Left ventricle myocardium inferior (tissue), 1 donor: ENCODE results near the gene ARX. TPM values are rescaled to one million over a fixed set of nuclear protein-coding genes. Genes with fewer than 3 reads are reported as not detected.
A peak's percentile ranks its signal among the peaks of the same experiment; 100 is the strongest.

Source experiments
- DNase-seq: peaks from one replicate; pipeline ENCODE4 v3.0.0-alpha.2; 2020
- H3K27ac ChIP-seq: fragments of 200-600 bp; replicated peaks from 2 replicates; pipeline ENCODE4 v1.8.0; 2021
- H3K27me3 ChIP-seq: fragments of 200-600 bp; 2 replicates; pipeline ENCODE4 v1.8.0; 2021; ENCODE audit warnings: low read depth
- H3K36me3 ChIP-seq: fragments of 200-600 bp; 2 replicates; pipeline ENCODE4 v1.8.0; 2021
- H3K4me1 ChIP-seq: fragments of 200-600 bp; 2 replicates; pipeline ENCODE4 v1.8.0; 2021
- H3K4me3 ChIP-seq: fragments of 200-600 bp; 2 replicates; pipeline ENCODE4 v1.8.0; 2021; ENCODE audit warnings: mild to moderate bottlenecking, moderate library complexity
- H3K9me3 ChIP-seq: fragments of 200-600 bp; replicated peaks from 2 replicates; pipeline ENCODE4 v1.8.0; 2021
- CTCF ChIP-seq: fragments of 200-600 bp; IDR thresholded peaks from 2 replicates; pipeline ENCODE4 v1.8.0; 2021; ENCODE audit warnings: antibody characterized with exemption, mild to moderate bottlenecking, borderline replicate concordance
- intact Hi-C: fragments of 100-400 bp; cut with micrococcal nuclease; formaldehyde crosslinking; loops from one replicate; pipeline ENCODE4 v1.11.0; 2022
- total RNA-seq: library from RNA; stranded (reverse); fragmentation: NEBNext Ultra II Directional; extraction: Animal tissue kit (Norgen Biotek cat#: 25700); gene quantifications from one replicate; pipeline ENCODE4 v1.2.1, GENCODE V29; 2021
- donor health status: DM: no; HTN: yes; CAD: no; lungs with severe emphysema.

ARX gene
- total RNA-seq, 1 donor from 2014 or later: not detected

DNA sequence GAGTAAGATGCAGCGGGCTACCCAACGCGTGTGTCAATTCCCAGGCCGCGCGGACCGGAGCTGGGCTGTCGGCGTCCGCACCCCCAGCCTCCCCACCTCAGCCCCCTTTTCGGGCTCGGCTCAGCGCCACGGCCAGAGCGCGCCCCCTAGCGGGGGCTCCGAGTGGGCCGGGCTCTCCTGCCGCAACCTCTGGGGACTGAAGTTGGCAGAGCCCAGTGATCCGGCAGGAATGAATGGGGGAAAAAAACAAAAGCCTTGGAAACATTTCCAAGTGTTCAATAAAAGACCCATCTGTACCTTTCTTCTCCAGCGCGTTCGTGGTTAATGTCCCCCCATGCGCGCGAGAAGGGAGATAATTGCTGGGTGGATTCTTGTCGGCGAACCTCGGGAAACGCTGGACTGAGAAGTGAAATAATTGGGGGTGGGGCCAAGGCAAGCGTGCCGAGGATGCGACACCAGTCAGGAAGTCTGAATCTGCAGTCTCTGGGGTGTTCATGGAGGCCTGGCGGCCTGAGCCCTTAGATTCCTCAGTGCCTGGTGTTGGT, 5.2 kb upstream of the ARX start:
- H3K9me3 ChIP-seq: no peaks in the 10 kb centered on the region
- no peak for DNase-seq
- H3K4me1 ChIP-seq: peaks cover 8% of the 10 kb centered on the region
- H3K27ac ChIP-seq: no peak overlapping the region
- intact Hi-C loops: no loop called here
- TF ChIP-seq CTCF: peak; percentile 45
- peaks cover 98% of the 10 kb centered on the region for H3K27me3 ChIP-seq
- peak overlapping the region; percentile 36 for H3K4me3 ChIP-seq
- no peaks in the 10 kb centered on the region for H3K36me3 ChIP-seq

DNA sequence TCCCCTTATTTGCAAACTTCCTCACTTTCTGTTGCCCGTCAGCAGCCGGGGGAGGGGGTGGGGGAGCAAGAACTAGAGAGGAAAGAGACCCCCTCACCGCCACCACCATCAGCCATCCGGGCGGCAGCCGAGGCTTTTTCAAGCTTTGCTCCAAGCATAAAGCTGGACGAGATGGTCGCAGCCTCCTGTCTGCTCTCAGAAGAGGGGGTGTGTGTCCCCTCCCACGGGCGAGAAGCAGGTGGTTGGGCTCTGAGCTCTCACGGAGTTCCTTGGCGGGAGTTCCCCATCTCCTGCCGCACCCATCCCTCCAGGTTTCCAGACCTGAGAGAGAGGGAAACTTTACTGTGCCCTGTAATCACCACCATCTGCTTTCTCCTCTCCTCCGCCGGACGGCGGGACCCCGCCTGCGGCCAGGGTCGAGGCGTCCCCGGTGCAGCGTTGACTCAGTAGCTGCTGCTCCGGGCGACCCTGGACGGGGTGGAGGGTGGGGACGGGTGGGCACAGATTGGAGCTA, 4.7 kb upstream of the ARX start:
- H3K36me3 ChIP-seq: no peaks in the 10 kb centered on the region
- TF ChIP-seq CTCF: no peak
- no peak for DNase-seq
- no peaks in the 10 kb centered on the region for H3K9me3 ChIP-seq
- H3K27ac ChIP-seq: no peak overlapping the region
- H3K27me3 ChIP-seq: peaks cover 99% of the 10 kb centered on the region
- H3K4me3 ChIP-seq: peak overlapping the region; percentile 36
- peaks cover 13% of the 10 kb centered on the region for H3K4me1 ChIP-seq
- intact Hi-C loops: no loop called here

GRCh38 chrX:25019707-25020390, 4.1 kb upstream of the ARX start:
- intact Hi-C loops: no loop called here
- H3K4me1 ChIP-seq: peaks cover 15% of the 10 kb centered on the region
- DNase-seq: no peak
- H3K4me3 ChIP-seq: no peak overlapping the region
- H3K9me3 ChIP-seq: no peaks in the 10 kb centered on the region
- no peak overlapping the region for H3K27ac ChIP-seq
- TF ChIP-seq CTCF: no peak
- H3K36me3 ChIP-seq: no peaks in the 10 kb centered on the region
- H3K27me3 ChIP-seq: peaks cover 99% of the 10 kb centered on the region

DNA sequence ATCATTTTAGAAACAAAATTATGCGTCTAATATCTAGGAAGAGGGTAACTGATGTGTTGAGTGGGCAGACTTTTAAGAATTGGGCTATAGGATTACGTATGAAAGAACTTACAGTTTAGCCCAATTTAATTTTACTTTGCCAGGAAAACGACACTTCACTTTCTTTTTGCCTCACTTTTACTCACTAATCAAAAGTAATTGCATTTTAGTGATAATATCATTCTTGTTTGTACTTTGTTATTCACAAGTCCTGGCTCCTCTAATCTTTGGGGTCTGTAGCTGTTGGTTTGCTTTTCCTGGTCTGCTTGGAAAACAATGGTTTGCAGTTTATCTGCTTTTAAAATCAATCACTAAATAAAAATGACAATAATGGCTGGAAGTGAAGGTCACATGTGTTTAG, 2.9 kb upstream of the ARX start:
- no peaks in the 10 kb centered on the region for H3K9me3 ChIP-seq
- H3K4me1 ChIP-seq: peaks cover 15% of the 10 kb centered on the region
- peaks cover 100% of the 10 kb centered on the region for H3K27me3 ChIP-seq
- DNase-seq: no peak
- H3K4me3 ChIP-seq: no peak overlapping the region
- H3K36me3 ChIP-seq: no peaks in the 10 kb centered on the region
- intact Hi-C loops: no loop called here
- TF ChIP-seq CTCF: no peak
- H3K27ac ChIP-seq: no peak overlapping the region

DNA sequence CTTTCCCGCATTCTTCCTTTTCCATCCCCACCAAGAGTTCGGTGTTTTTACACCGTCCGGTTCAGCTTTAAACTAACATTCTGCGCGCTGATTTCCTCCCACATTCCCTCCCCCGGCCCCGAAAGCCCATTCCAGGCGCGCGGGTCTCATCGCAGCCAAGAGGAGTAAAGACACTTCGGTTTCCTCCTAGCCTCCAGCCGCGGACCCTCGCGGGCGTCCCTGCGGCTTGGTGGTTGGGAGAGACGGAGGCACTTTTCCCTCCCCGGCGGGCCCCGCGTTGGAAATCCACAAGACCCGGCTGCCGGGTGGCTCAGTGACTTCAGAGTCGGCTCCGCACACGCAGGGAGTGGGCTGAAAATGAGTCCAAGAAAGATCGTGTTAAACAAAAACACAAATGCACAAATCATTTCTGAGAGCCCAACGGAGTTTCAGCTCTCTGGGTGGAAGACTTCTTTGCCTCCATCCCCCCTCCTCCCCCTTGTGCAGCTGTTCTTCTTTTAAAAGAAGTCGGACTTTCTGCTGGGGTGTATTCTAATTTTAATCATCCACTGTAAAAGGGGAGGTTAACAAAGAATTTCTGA, 2.0 kb upstream of the ARX start:
- Histone ChIP-seq H3K27ac (no peak overlapping the region), H3K27me3 (peaks cover 97% of the 10 kb centered on the region), H3K4me1 (peaks cover 18% of the 10 kb centered on the region), H3K36me3 (no peaks in the 10 kb centered on the region), H3K9me3 (no peaks in the 10 kb centered on the region), H3K4me3 (no peak overlapping the region)
- no peak for TF ChIP-seq CTCF
- intact Hi-C loops: no loop called here
- no peak for DNase-seq
